GM21447 (cell line): ENCODE measurements around the gene SLX4.

Source experiments
- ATAC-seq: cut with Tn5 transposase; IDR thresholded peaks from one replicate; pipeline ENCODE4 v1.9.1; 2021; ENCODE audit not compliant: unreplicated experiment

The SLX4 gene

DNA sequence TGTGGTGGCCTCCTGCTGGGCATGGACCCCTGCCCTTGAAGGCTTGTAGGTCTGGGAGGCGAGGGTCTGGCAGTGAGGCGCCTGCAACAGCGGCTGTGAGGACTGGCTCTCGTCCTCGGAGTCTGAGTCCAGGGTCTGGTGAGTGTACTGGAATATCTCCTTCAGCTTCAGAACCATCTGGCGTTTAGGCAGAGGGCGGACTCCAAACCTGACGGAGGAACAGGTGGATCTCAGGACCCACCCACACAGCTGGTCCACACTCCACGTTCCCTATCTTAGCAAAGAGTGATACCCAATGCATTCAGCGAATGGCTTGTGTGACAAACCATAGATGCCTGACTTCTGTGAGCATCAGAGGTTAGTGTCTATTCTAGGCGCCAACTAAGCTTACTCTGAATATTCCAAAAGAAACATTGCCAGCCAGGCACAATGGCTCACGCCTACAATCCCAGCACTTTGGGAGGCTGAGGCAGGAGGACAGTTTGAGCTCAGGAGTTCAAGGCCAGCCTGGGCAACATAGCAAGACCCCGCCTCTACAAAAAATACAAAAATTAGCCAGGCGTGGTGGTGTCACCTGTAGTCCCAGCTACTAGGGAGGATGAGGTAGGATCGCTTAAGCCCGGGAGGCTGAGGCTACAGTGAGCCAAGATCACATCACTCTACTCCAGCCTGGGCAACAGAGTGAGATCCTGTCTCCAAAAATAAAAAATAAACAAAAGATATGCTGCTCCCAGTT lies 27.9 kb downstream of the SLX4 start:
- no peak for ATAC-seq

DNA sequence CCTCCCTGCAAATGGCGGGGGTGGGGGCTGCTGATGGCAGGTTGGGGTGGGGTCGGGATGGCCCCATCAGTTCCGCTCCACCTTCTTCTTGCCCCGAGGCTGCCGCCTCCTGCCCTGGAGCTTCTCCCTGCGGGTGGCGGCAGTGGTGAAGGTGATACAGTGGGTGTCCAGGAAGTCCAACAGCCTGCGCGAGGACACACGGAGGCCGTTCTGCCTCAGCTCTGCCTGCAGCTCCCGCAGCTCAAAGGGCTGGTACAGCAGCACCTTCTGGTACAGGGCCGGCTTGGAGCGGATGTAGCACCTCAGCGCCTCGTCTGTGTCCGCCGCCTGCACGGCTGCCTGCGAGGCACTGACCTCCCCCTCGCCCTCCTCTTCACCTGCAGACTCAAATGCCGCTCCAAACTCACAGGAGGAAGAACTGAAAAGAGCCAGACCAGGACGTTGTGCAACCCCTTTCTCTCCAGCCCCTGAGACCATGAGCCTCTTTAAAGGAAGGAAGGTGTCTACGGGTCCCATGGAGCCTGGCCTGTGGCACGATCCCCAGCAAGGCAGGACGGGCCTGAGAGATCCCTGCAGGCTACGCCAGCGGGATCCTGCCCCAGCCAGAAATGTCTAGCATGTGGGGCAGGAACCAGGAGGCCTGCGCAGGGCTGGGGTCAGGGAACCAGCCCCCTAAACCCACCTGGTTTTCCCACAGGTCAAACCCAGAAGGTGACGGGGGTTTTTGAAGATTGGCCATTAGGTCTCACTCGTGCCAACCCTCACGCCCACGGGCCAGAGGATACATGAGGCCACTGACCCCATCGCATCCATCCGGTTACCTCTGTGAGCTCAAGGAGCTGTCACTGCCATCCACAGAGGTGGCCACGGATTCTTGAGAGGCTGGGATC lies 28.9 kb downstream of the SLX4 start:
- no peak for ATAC-seq

DNA sequence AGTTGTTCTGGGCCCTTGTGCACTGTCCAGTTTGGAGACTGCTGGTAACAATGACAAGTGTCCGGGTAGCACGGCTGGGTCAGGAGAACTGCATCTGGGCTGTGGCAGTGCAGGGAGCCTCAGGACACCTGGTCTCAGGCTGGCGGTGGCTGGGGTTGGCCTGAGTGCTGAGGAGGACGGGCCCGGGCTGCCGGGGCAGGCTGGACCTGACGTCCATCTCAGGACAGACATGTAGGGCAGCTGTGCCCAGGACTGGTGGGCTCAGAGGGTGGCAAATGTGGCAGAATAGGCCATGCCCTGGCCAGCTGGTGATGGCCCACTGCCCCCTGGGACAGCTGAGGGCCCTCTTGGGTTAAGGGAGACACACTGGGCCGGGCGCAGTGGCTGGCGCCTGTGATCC lies 30.0 kb downstream of the SLX4 start:
- no peak for ATAC-seq

DNA sequence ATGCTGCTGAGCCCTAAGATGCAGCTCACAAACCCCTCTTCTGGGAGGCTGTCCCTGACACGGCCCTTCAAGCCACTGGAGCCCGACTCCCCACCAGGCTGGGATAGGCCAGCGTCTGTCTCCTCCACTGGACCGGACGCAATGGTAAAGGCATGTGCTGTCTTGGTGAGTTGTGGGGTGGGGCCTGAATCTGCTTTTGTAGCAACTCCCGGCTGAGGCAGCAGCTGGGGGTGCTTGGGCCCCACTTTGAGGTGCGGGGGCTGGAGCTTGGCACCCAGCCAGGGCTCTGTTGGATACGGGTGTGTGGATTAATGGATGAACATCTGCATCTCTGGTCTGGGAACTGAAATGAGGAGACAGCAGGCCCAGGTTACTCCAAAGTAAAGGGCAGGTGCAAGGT lies 30.7 kb downstream of the SLX4 start:
- ATAC-seq, result no peak

DNA sequence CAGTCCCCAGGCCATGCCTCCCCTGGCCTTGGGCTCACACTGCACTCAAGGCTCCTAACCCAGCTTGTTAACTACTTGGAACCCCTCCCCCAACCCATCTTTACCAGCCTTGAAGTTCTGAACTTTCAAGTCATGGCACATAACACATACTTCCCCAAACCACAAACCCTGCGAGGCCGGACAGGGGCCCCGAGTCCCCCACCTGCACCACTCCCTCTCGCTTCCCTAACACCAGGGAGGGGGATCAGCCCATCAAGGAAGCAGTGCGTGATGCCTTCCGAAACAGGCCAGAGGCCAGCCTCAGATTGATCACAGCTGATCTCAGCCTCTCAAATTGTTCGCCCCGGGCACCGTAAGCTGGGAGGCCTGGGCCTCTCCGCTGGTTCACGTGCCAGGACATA lies 31.2 kb downstream of the SLX4 start:
- ATAC-seq, result no peak

DNA sequence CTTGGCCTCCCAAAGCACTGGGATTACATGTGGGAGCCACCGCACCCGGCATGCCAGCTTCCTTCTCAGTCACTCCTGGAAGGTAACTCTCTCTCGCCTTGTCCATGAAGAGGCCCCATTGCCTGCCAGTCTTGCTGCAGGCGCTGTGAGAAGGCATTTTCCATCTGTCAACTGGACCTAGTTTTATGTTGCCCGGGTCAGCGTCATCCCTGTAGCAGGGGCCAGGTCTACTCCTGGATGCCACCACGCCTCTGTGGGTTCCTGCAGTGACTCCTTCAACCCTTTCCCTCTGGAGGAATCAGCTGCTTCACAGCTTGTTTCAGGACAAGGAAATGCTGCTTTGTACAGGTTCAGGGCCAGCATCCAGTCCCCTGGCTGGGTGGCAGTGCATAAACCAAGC lies 31.6 kb downstream of the SLX4 start:
- no peak for ATAC-seq

DNA sequence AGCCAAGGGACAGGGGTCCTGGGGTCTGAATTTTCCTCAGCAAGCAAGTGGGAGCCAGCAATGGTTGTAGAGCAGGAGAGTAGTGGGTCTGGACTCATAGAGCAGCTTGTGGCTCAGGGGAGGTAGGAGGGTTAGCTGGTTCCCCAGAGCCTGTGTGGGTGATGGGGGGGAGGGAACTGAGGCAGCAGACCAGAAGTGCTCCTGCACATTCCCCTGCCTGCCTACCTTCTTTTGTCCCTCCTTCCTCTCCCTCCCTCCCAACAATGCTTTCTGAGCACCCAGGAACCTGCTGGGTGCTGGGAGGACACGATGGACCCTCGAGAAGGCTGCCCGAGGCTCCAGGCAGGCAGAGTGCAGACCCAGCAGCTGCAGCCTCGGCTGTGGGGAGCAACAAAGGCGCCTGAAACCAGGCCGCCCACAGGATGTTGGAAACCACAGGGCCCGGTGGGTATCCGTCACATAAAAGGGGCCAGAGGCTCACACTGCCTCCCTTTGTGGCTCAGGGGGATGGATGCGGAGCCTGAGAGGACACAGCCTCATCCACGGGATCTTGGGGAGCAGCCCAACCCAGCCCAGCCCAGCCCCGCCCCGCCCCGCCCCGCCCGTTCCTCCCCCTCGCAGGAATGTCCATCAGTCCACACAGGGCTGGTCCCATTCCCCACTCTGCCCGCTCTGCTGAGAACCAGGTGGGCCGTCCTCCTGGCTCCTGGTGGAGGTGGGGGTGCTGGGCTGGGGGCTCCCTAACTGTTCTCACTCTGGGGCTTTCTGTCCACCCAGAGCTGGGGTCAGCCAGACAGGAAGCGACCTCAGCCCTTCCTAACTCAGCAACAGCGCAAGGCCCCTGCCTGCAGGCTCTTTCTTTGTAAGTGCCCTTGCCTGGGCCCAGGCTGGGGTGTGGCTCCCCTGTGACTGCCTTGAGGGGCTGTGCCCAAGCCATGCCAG lies 32.5 kb downstream of the SLX4 start:
- ATAC-seq, result peak; percentile 57

DNA sequence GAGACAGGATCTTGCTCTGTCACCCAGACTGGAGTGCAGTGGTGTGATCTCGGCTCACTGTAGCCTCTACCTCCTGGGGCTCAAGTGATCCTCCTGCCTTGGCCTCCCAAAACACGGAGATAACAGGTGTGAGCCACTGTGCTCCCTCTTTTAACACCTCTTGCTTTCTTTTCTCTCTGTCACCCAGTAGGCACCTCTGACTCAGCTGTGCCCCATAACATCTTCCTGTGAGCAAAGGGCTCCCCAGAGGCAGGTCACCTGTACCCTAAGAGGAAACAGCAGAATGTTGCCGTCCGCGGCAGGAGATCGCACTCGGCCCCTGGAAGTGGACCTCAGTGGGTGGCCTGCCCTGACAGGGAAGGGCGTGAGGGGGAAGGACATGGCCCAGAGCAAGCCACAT lies 33.3 kb downstream of the SLX4 start:
- ATAC-seq, result no peak

DNA sequence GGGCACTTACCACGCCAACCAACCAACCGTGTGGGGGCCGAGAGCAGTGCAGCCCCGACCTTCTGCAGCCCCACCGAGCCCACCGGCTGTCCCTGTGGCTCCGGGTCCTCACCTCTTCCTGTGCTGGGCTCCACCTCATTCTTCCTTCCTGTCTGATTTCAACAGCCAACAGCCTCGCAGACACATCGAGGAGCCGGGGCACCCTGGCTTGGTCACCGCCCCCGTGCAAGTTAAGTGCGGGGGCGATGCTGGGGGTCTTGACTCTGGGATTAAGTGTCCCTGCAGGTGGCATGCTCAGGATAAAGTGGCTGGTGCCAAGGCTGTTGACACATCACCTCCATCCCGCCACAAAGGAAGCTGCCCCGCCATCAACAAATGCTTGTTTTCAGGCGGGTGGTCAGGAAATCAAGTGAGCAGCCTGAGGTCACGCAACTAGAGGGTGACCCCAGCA lies 34.1 kb downstream of the SLX4 start, which contains the start of gene NLRC3:
Gene NLRC3 (minus strand): TSS at position 102 of the 451 bp plus-strand sequence. CDS start 12,367 bp downstream, outside the sequence.
- ATAC-seq, result no peak

DNA sequence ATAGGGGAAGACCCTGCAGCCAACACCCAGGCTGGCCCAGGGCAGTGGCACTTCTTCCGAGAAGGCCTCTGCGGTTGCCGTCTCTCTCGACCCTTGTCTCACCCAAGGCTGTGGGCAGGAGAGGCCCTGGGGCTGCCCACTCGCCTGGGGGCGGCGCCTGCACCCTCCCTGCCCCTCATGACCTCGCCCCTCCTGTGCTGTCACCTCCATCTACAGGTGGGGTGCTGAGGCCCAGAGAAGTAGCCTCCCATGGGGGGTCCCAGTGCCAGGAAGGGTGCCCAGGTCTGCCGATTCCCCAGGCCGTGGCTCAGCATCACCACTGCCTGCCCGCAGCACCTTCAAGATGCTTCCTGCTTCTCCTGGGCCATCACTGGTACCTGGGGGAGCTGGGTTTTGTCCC lies 35.2 kb downstream of the SLX4 start:
- no peak for ATAC-seq

DNA sequence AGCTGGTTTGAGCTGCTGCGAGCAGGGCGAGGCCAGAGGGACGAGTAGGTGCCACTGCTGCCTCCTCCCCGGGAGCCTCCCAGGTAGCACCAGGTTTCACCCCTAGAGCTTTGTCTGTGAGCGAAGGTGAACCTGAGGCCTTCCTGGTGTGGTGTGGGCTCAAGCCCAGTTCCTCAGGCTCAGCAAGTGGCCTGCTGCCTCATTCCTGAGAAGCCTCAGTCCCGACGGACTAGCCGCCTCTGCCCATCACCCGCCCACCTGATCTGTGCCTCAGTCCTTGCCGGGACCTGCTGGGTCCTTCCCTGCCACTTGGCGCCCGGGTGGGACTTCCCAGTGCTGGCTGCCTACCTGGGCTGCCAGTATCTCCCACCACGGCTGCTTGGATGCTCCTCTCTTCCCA lies 35.9 kb downstream of the SLX4 start:
- ATAC-seq, result no peak

DNA sequence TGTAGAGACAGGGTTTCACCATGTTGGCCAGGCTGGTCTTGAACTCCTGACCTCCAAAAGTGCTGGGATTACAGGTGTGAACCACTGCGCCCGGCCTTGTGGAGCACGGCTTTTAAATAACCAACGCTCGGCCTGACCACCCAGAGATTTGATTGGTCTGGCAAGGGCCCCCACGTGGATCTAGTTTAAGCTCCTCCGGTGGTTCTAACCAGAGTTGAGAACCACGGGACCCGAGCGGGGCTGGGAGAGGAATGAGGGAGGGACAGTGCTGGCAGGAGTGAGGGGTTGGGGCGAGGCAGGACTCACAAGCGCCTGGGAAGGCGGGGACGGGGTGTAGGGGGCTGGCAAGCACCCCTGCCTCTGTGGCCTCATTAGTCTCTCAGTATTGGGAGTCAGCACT lies 37.2 kb downstream of the SLX4 start:
- no peak for ATAC-seq

DNA sequence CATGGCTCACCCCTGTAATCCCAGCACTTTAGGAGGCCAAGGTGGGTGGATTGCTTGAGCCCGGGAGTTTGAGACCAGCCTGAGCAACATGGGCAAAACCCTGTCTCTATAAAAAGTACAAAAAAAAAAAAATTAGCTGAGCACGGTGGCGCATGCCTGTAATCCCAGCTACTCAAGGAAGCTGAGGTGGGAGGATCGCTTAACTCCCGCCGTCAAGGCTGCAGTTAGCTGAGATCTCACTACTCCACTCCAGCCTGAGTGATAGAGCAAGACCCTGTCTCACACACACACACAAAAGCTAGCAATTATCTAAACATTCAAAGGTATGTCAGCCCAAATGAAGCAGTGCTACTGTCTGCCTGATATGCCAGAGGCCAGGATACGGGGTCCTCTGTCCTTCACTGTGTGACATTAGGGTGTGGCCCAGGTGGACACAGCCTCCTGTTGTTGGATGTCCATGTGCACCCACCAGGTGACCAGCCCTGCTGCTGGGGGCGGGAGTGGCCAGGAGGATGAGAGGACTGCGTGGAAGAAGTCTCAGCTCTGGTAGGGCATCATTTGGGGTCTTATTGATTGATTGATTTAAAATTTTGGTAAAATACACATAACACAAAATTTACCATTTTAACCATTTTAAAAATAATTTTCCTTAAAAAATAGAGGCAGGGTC lies 38.1 kb downstream of the SLX4 start:
- ATAC-seq, result no peak

DNA sequence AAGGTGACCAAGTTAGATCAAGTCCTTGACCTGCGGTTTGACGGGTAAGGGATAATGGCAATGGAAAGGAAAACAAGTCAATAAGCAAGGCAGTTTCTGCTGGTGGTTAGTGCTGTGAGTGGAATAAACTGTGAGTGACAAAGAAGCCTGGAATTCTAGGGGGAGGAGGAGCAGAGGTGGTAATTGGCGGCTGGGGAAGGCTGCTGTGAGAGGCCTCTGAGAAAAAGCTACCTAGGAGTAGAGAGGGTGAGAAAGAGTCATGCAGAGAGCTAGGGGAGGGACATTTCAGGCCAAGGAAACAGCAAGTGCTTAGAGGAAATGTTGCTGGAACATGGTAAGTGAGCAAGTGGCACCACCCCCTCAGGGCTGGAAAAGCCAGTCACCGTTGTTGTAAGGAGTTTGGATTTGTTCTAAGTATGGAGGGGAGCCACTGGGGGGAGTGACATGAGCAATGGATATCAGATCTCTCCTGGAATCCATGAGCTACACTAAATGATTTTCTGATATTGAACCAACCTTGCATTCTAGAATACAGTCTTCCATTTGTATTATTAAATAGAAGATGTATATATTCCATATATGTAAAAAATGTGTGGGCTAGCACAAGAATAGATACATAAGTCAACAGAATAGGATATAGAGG lies 40.9 kb downstream of the SLX4 start:
- ATAC-seq, result no peak

DNA sequence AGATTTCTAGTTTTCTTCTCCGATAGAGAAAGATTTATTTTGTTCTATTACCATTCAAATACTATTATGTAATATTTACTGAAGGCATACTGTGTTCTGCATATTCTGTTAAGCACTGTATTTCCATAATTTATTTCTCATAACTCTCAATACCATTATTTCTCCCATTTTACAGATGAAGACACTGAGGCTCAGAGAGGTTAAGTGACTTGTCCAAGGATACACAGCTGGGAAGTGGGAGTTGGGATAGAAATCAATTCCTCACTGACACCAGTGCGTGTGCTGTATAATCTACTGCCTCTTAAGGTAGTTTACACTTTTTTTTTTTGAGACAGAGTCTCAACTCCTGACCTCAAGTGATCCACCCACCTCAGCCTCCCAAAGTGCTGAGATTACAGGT lies 41.6 kb downstream of the SLX4 start:
- ATAC-seq, result no peak

DNA sequence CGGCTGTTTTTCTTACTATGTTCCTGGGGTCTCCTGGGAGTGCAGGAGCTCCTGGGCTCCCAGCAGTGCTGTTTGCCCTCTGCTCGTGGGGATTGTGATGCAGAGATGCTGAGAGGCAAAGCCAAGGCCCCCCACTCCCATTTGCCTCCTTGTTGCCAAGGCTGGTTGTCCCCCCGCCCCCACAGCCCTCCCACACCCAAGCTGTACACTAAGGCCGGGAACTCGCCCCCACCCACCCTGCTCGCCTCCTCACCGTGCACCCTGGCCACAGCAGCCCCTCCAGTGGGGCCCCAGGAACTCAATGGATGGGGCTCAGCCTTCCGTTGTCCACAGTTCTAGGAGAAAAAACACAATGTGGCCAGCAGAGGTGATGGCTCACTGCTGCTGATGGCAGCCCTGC lies 44.4 kb downstream of the SLX4 start:
- no peak for ATAC-seq

DNA sequence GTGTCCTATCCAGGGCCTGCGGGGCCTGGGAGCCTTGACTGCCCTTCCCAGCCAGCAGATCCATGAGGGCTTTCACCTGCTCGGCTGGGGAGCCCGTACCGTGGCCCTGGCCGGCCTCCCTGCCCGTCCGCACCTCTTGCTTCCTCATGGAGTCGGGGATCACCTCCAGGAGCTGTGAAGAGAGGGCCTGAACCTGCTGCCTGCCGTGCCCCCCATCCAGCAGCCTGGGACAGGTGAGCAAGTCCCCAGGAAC lies 46.6 kb downstream of the SLX4 start:
- no peak for ATAC-seq

DNA sequence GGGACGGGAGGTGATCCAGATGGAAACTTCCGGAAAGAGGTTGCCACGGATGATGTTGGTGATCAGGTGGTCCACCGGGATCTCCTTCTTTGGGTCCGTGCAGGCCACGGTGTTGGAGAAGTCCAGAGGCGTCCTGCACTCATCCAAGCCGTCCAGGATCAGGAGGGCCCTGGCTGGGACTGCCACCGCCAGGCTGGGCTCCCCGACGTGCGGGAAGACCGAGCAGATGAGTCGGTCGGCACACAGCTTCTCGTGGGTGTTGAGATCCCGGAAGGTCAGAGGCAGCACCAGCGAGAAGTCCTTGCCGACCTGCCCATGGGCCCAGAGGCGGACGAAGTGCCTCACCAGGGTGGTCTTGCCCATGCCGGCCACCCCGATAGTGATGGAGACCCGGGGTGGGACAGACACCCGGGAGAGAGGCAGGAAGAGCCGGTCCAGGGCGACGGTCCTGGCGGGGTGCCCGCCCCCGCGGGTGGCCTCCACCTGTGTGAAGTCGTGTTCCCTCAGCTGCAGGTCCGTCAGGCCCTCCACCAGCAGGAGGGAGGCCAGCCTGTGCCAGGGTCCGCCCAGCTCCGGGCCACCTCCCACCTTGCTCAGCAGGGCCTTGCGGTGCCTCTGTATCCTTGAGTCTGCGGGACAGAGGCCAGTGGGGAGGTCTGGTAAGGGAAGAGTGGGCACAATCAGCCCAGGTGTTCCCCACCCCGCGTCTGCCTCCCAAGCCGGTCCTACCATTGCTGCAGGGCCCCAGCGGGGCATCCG lies 47.1 kb downstream of the SLX4 start:
- no peak for ATAC-seq

DNA sequence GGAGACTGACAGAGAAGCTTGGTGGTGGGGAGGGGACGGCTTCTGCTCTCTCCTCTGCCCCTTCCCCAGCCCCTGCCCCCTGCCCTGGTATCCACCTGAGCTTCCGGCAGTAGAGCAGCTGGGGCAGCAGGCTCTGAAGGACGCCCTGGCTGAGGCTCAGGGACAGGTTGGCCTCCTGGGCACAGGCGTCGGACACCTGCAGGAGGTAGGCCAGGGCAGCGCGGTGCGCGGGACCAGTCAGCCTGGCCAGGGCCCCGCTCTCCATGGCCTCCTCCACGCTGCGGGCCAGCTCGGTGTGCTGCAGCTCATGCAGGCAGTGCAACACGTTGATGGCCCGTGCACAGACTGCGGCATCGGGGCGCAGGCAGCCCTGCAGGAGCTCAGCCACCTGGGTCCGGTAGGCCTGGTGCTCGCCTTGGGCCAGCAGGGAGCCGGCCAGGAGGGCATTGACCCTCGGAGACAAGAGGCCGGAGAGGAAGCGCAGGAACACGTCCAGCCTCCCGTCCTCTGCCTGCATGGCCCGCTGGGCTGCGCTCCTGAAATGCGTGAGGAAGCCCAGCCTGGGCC lies 48.4 kb downstream of the SLX4 start:
- ATAC-seq, result no peak
